ENCODE data around the gene RAE1.

- no peak for TF ChIP-seq EZH2 (IDR thresholded peaks at IDR 0.05; ENCODE audit: borderline replicate concordance)
- TF ChIP-seq, protein P1, sequence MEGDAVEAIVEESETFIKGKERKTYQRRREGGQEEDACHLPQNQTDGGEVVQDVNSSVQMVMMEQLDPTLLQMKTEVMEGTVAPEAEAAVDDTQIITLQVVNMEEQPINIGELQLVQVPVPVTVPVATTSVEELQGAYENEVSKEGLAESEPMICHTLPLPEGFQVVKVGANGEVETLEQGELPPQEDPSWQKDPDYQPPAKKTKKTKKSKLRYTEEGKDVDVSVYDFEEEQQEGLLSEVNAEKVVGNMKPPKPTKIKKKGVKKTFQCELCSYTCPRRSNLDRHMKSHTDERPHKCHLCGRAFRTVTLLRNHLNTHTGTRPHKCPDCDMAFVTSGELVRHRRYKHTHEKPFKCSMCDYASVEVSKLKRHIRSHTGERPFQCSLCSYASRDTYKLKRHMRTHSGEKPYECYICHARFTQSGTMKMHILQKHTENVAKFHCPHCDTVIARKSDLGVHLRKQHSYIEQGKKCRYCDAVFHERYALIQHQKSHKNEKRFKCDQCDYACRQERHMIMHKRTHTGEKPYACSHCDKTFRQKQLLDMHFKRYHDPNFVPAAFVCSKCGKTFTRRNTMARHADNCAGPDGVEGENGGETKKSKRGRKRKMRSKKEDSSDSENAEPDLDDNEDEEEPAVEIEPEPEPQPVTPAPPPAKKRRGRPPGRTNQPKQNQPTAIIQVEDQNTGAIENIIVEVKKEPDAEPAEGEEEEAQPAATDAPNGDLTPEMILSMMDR (IDR thresholded peaks at IDR 0.05; ENCODE audit: poor library complexity): no peak
Observed at GRCh38 chr20:57321142-57321541, 29.9 kb upstream of the RAE1 start.
